GM19463 (cell line): Measurements from ENCODE around the gene MIPOL1.
"Not testable (repeated sequence)": the region's sequence is repeated elsewhere in the genome, so short reads cannot be mapped to it uniquely, and the experiment has no call there.

Experiments used
- ATAC-seq: cut with Tn5 transposase; IDR thresholded peaks from one replicate; pipeline ENCODE4 v1.9.1; 2021; ENCODE audit warnings: mild to moderate bottlenecking, moderate library complexity; ENCODE audit not compliant: unreplicated experiment

The MIPOL1 gene

GRCh38 chr14:37526994-37527393 is 329.3 kb downstream of the MIPOL1 start:
- no peak for ATAC-seq

DNA sequence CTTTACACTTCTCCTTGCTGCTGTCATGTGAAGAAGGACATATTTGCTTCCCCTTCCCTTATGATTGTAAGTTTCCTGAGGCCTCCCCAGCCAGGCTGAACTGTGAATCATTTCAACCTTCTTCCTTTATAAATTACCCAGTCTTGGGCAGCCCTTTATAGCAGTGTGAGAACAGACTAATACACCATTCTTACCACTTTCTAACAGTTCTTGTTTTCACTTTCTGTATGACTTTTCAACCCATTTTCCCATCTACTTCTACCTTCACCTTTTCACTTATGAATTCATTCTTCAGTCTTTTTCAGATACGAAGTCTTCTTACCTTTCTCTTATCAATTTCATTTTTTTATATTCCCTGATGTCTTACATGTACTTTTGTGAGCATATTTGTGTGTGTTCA is 342.3 kb downstream of the MIPOL1 start:
- no peak for ATAC-seq

GRCh38 chr14:37544407-37544806 is 346.7 kb downstream of the MIPOL1 start:
- ATAC-seq = no peak

GRCh38 chr14:37545174-37545573 is 347.4 kb downstream of the MIPOL1 start:
- no peak for ATAC-seq

DNA sequence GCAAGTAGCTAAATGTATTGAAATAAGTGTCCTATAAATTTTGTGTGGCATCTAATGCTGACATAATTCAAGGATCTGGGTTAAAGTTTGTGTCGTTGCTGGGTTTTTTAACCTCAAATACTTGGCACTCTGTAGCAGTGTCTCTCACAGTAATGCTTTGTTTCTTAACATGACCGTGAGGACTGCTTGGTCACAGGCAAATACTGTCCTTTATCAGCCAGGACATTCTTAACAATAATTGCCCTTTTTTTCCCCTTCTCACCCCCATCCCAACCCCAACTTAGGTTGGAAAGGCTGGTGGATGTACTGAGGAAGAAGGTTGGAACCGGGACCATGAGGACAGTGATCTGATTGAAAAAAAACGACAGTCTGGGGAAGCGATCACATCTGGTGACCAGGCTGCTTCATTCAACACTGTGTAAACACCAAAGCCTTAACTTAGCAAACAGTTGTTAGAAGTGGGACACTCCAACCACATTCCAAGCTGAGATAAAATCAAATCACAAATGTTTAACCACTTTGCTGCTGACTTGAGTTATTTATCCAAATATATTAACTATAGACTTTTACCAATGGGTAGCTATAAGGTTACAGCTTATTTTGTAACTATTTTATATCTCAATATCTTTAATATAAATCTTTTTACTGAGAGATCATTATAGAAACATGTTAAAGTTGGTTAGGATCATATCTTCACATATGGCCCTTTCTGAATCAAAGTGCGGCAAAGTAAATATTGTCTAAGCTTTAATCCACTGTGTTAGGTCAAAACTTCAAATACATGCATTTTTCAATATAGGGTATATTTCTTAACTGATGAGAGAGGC is 349.1 kb downstream of the MIPOL1 start:
- no peak for ATAC-seq

DNA sequence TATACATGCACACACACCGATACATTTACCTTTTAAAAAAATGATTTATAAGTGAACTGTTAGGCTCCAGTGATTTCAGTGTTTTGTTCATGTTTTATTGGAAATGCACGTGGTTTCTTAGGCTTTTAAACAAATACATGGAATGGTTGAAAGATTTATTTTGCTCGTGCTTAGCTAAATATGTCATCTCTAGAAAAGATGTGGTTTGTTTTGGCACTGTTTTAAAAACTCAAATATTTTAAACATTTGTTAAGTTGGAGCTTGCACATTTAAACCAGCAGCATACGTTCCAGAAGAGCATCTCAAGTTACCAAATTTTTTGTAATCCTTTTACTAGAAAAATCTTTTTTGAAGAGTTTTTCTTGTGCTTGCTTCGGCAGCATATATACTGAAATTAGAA is 352.8 kb downstream of the MIPOL1 start:
- no peak for ATAC-seq

DNA sequence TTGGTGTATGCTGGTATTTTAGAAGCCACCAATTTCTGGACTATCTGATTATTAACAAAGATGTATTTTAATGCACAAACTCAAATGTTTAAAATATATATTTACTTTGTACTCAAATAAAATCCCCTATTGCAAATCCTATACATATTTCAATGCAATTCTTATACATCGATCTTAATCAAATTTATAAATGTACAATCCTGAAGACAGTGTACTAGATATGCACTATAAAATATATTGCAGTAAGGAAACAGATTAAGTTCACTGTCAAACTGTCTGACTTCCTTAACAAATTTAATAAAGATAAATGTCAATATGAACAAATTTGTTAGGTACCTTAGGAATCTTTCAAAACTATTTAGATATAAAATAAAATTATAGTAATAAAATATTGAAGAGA is 353.4 kb downstream of the MIPOL1 start:
- no peak for ATAC-seq

GRCh38 chr14:37553935-37554550 is 356.3 kb downstream of the MIPOL1 start:
- no peak for ATAC-seq

DNA sequence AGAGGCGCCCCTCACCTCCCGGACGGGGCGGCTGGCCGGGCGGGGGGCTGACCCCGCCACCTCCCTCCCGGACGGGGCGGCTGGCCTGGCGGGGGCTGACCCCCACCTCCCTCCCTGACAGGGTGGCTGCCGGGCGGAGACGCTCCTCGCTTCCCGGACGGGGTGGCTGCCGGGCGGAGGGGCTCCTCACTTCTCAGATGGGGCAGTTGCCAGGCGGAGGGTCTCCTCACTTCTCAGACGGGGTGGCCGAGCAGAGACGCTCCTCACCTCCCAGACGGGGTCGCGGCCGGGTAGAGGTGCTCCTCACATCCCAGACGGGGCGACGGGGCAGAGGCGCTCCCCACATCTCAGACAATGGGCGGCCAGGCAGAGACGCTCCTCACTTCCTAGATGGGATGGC is 357.9 kb downstream of the MIPOL1 start:
- ATAC-seq = not testable (repeated sequence)

GRCh38 chr14:37558740-37559139 is 361.0 kb downstream of the MIPOL1 start:
- ATAC-seq = no peak

GRCh38 chr14:37559386-37559785 is 361.6 kb downstream of the MIPOL1 start:
- ATAC-seq = no peak

DNA sequence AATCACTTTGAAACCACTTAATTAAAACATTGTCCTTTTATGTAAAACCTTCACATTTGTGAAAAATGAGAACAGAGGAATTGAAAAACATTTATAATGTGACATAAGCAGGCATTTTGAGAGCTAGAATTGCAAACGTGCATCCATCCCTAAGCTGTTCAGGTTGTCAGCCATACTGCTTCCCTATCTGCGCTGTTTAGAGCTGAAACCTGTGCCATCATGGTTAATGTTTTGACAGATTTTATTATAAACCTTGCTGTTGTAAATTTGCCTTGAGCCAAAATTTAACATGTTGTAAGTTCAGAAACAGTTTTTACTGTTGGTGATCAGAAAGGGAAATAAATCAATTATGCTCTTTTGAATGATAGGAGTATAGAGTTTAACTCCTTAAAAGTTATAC is 365.5 kb downstream of the MIPOL1 start:
- ATAC-seq = no peak

DNA sequence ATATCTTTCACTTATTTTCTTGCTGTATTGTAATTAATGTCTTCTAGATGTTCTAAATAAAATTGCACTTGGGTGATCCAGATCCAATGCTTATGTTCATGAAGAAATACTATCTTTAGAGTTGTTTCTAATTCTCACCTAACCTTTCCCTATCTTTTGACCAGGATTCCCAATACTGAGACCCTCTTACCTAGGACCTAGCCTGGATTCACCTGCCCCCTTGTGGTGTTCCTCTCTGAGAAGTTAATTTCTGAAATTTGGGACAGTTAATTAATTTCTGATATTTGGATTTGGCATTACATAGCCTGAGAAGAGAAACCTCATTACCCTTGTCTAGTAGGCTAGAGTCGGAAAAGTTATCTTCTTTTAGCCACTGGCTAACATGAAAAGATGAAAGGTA is 367.8 kb downstream of the MIPOL1 start:
- ATAC-seq = no peak

GRCh38 chr14:37566811-37567371 is 369.2 kb downstream of the MIPOL1 start:
- no peak for ATAC-seq

GRCh38 chr14:37569729-37570128 is 372.0 kb downstream of the MIPOL1 start:
- no peak for ATAC-seq

- no peak for ATAC-seq
Observed at GRCh38 chr14:37571391-37571790, 373.7 kb downstream of the MIPOL1 start.

- no peak for ATAC-seq
Observed at GRCh38 chr14:37573356-37573755, 375.6 kb downstream of the MIPOL1 start.

DNA sequence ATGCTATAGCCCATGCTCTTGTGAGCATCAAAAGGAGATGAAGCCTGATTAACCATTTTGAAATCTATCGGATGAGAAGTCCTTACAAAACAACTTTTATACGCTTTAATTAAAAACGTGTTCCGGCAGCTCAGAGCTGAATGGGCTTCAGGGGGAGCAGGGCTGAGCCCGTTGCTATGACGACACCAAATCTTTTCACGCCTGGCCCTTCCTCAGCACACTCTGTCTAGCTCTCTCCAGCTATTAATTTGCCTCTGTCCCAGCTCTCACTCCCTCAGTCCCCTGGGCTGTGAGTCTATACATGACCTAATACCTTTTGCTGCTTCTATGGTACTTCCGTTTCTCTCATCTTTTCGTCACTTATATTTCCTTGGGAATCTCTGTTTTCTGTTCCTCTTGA is 381.5 kb downstream of the MIPOL1 start:
- no peak for ATAC-seq

DNA sequence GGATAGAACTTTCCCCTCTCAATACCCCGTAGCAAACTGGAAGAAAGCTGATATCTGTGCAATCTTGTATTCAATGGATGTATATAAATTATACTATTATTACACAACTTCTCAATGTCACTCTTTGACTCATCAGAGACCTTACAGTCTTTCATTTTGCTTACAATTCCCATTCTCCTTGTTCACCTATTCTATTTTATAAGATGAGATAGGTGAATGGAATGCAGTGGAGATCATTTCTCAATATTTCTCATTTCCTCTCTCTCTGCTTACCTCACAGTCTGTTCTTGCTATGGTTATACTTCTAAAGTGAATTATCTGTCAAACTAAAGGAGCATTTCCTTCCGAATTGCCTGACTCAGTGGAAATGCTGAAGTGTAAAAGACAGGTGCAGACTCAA is 382.4 kb downstream of the MIPOL1 start:
- ATAC-seq = no peak

- ATAC-seq = no peak
Observed at GRCh38 chr14:37583358-37584210, 385.8 kb downstream of the MIPOL1 start.
